ENCODE measurements around the gene LRRN4. TPM values are rescaled to one million over a fixed set of nuclear protein-coding genes. Genes with fewer than 3 reads are reported as not detected.
A peak's percentile ranks its signal among the peaks of the same experiment; 100 is the strongest.

Gene LRRN4
- total and polyA plus RNA-seq, 2 experiments from 2014 or later = 19.2 to 94.5 TPM

- Histone ChIP-seq H4K20me1 (ENCODE audit: insufficient read depth, poor library complexity, severe bottlenecking) (no peaks in the 10 kb centered on the region), H3K9me2 (replicated peaks; ENCODE audit: insufficient read depth) (no peaks in the 10 kb centered on the region), H3K36me3 (replicated peaks; ENCODE audit: insufficient read depth, low read depth) (no peaks in the 10 kb centered on the region), H3K4me3 (no peak overlapping the region), H3K79me2 (no peaks in the 10 kb centered on the region), H3K4me2 (no peak overlapping the region), H2AFZ (no peak overlapping the region), H3K27ac (no peak overlapping the region), H3K9me3 (ENCODE audit: low read depth) (no peaks in the 10 kb centered on the region), H3K27me3 (no peaks in the 10 kb centered on the region), H3K4me1 (ENCODE audit: insufficient read depth) (no peaks in the 10 kb centered on the region)
- TF ChIP-seq EZH2 (IDR thresholded peaks at IDR 0.05; ENCODE audit: borderline replicate concordance) (no peak), EZH2phosphoT487 (IDR thresholded peaks at IDR 0.05; ENCODE audit: low read depth, severe bottlenecking, unreplicated experiment) (no peak)
- 94% methylated on average over 2 of the region's 2 CpGs for WGBS (ENCODE audit: low lambda C conversion rate, missing lambda C conversion rate)
- DNase-seq (ENCODE audit: low spot score) = no peak
Observed at GRCh38 chr20:6081236-6081635, 27.4 kb upstream of the LRRN4 start.

- Histone ChIP-seq H3K27ac (no peak overlapping the region), H3K27me3 (no peaks in the 10 kb centered on the region), H3K79me2 (no peaks in the 10 kb centered on the region), H3K36me3 (replicated peaks; ENCODE audit: insufficient read depth, low read depth) (no peaks in the 10 kb centered on the region), H3K9me3 (ENCODE audit: low read depth) (no peaks in the 10 kb centered on the region), H3K9me2 (replicated peaks; ENCODE audit: insufficient read depth) (no peaks in the 10 kb centered on the region), H3K4me1 (ENCODE audit: insufficient read depth) (peaks cover 4% of the 10 kb centered on the region), H3K4me2 (no peak overlapping the region), H3K4me3 (no peak overlapping the region), H4K20me1 (ENCODE audit: insufficient read depth, poor library complexity, severe bottlenecking) (no peaks in the 10 kb centered on the region), H2AFZ (no peak overlapping the region)
- TF ChIP-seq EZH2phosphoT487 (IDR thresholded peaks at IDR 0.05; ENCODE audit: low read depth, severe bottlenecking, unreplicated experiment) (no peak), CTCF (IDR thresholded peaks at IDR 0.05; ENCODE audit: poor library complexity) (no peak), EZH2 (IDR thresholded peaks at IDR 0.05; ENCODE audit: borderline replicate concordance) (no peak)
- no peak for DNase-seq (ENCODE audit: low spot score)
- 63% methylated on average over 2 of the region's 2 CpGs for WGBS (ENCODE audit: low lambda C conversion rate, missing lambda C conversion rate)
Observed at GRCh38 chr20:6079016-6079415, 25.2 kb upstream of the LRRN4 start.

- no peaks in the 10 kb centered on the region for H3K79me2 ChIP-seq
- H3K4me2 ChIP-seq = no peak overlapping the region
- H3K36me3 ChIP-seq (replicated peaks; ENCODE audit: insufficient read depth, low read depth) = no peaks in the 10 kb centered on the region
- peak; percentile 39 for DNase-seq (ENCODE audit: low spot score)
- WGBS (ENCODE audit: low lambda C conversion rate, missing lambda C conversion rate) = 63% methylated on average over 8 of the region's 8 CpGs
- H3K4me1 ChIP-seq (ENCODE audit: insufficient read depth) = peaks cover 4% of the 10 kb centered on the region
- peak overlapping the region; percentile 70 for H3K27ac ChIP-seq
- H3K9me2 ChIP-seq (replicated peaks; ENCODE audit: insufficient read depth) = no peaks in the 10 kb centered on the region
- TF ChIP-seq CTCF (IDR thresholded peaks at IDR 0.05; ENCODE audit: poor library complexity) (no peak), EZH2phosphoT487 (IDR thresholded peaks at IDR 0.05; ENCODE audit: low read depth, severe bottlenecking, unreplicated experiment) (no peak), EZH2 (IDR thresholded peaks at IDR 0.05; ENCODE audit: borderline replicate concordance) (no peak)
- H3K27me3 ChIP-seq = no peaks in the 10 kb centered on the region
- no peaks in the 10 kb centered on the region for H4K20me1 ChIP-seq (ENCODE audit: insufficient read depth, poor library complexity, severe bottlenecking)
- H2AFZ ChIP-seq = no peak overlapping the region
- H3K9me3 ChIP-seq (ENCODE audit: low read depth) = no peaks in the 10 kb centered on the region
- H3K4me3 ChIP-seq = no peak overlapping the region
Observed at GRCh38 chr20:6075428-6076219, 21.8 kb upstream of the LRRN4 start.

- WGBS (ENCODE audit: low lambda C conversion rate, missing lambda C conversion rate) = 69% methylated on average over 2 of the region's 2 CpGs
- Histone ChIP-seq H3K9me2 (replicated peaks; ENCODE audit: insufficient read depth) (no peaks in the 10 kb centered on the region), H4K20me1 (ENCODE audit: insufficient read depth, poor library complexity, severe bottlenecking) (no peaks in the 10 kb centered on the region), H3K4me3 (no peak overlapping the region), H3K9me3 (ENCODE audit: low read depth) (no peaks in the 10 kb centered on the region), H3K79me2 (no peaks in the 10 kb centered on the region), H3K4me2 (no peak overlapping the region), H3K27me3 (no peaks in the 10 kb centered on the region), H3K36me3 (replicated peaks; ENCODE audit: insufficient read depth, low read depth) (no peaks in the 10 kb centered on the region), H2AFZ (no peak overlapping the region), H3K27ac (peak overlapping the region; percentile 70), H3K4me1 (ENCODE audit: insufficient read depth) (peaks cover 4% of the 10 kb centered on the region)
- no peak for TF ChIP-seq CTCF (IDR thresholded peaks at IDR 0.05; ENCODE audit: poor library complexity)
- TF ChIP-seq EZH2phosphoT487 (IDR thresholded peaks at IDR 0.05; ENCODE audit: low read depth, severe bottlenecking, unreplicated experiment) = no peak
- no peak for DNase-seq (ENCODE audit: low spot score)
Observed at GRCh38 chr20:6074784-6075183, 20.9 kb upstream of the LRRN4 start.

All from hepatocyte (in vitro differentiated cells).